ENCODE data around the gene SGPP2.

DNA sequence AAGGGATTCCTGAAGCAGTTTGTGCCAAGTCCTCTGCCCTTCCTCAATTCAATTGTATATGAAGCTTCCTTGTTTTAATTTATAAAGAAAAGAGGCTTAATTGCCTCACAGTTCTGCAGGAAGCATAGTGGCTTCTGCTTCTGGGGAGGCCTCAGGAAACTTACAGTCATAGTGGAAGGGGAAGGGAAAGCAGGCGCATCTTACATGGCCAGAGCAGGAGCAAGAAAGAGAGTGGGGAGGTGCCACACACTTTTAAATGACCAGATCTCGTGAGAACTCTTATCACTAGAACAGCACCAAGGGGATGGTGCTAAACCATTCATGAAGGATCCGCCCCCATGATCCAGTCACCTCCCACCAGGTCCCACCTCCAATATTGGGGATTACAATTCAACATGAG lies 114.2 kb downstream of the SGPP2 start:
- TF ChIP-seq, protein P1, sequence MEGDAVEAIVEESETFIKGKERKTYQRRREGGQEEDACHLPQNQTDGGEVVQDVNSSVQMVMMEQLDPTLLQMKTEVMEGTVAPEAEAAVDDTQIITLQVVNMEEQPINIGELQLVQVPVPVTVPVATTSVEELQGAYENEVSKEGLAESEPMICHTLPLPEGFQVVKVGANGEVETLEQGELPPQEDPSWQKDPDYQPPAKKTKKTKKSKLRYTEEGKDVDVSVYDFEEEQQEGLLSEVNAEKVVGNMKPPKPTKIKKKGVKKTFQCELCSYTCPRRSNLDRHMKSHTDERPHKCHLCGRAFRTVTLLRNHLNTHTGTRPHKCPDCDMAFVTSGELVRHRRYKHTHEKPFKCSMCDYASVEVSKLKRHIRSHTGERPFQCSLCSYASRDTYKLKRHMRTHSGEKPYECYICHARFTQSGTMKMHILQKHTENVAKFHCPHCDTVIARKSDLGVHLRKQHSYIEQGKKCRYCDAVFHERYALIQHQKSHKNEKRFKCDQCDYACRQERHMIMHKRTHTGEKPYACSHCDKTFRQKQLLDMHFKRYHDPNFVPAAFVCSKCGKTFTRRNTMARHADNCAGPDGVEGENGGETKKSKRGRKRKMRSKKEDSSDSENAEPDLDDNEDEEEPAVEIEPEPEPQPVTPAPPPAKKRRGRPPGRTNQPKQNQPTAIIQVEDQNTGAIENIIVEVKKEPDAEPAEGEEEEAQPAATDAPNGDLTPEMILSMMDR (IDR thresholded peaks at IDR 0.05; ENCODE audit: borderline replicate concordance, extremely low read depth, low read length, poor library complexity, severe bottlenecking) = no peak
- no peak for TF ChIP-seq EZH2 (IDR thresholded peaks at IDR 0.05; ENCODE audit: borderline replicate concordance, low read depth, low read length, severe bottlenecking)
